IMR-90 (cell line): ENCODE measurements around the gene OR13C8. TPM values are rescaled to one million over a fixed set of nuclear protein-coding genes. Genes with fewer than 3 reads are reported as not detected.

Experiments used
- ATAC-seq: fragments of 200-7000 bp; cut with Tn5 transposase; 2 replicates; pipeline ENCODE4 v1.9.1; 2020; ENCODE audit warnings: low read depth, mild to moderate bottlenecking, moderate library complexity
- BruUV-seq: library from RNA; stranded (reverse); fragments of 400-500 nt; replicated peaks from 2 replicates; lab custom pipeline; 2021; lab: Mats Ljungman, UMichigan
- CTCF ChIA-PET: fragments of 300-600 bp; formaldehyde crosslinking; extraction: SDS; loops from one replicate; lab custom pipeline; 2021; ENCODE audit warnings: antibody characterized with exemption; lab: Yijun Ruan, JAX
- POLR2A ChIA-PET: fragments of 300-600 bp; sonication (Branson Sonifier 250); formaldehyde crosslinking; loops from one replicate; lab custom pipeline; 2022; ENCODE audit warnings: antibody characterized with exemption; ENCODE audit not compliant: unreplicated experiment; lab: Charles Lee
- DNase-seq: peaks from one replicate; pipeline ENCODE4 v3.0.0; 2013
- H2AFZ ChIP-seq: replicated peaks from 2 replicates; pipeline ENCODE3; 2013; ENCODE audit warnings: low read length, mild to moderate bottlenecking; ENCODE audit not compliant: poor library complexity
- H2AK5ac ChIP-seq: 2 replicates; pipeline ENCODE4 v1.6.1; 2013; ENCODE audit warnings: low read depth, low read length, inconsistent platforms
- H2AK9ac ChIP-seq: replicated peaks from 2 replicates; pipeline ENCODE3; 2013; ENCODE audit warnings: mild to moderate bottlenecking, low read depth, low read length, moderate library complexity; ENCODE audit not compliant: poor library complexity
- H2BK120ac ChIP-seq: 2 replicates; pipeline ENCODE4 v1.6.1; 2013; ENCODE audit warnings: low read depth, low read length, inconsistent platforms
- H2BK15ac ChIP-seq: 3 replicates; pipeline ENCODE4 v1.6.1; 2013; ENCODE audit warnings: low read depth, low read length, inconsistent platforms
- H2BK20ac ChIP-seq: 2 replicates; pipeline ENCODE4 v1.6.1; 2013; ENCODE audit warnings: low read depth, mild to moderate bottlenecking, inconsistent platforms, low read length, moderate library complexity
- H2BK5ac ChIP-seq: 2 replicates; pipeline ENCODE4 v1.6.1; 2013; ENCODE audit warnings: mild to moderate bottlenecking, low read depth, low read length, inconsistent platforms; ENCODE audit not compliant: poor library complexity, severe bottlenecking
- H3K14ac ChIP-seq: replicated peaks from 2 replicates; pipeline ENCODE4 v1.6.1; 2013; ENCODE audit warnings: low read depth, low read length, inconsistent platforms
- H3K18ac ChIP-seq: 2 replicates; pipeline ENCODE4 v1.6.1; 2013; ENCODE audit warnings: low read depth, low read length, control low read depth
- H3K23ac ChIP-seq: 2 replicates; pipeline ENCODE4 v1.6.1; 2013; ENCODE audit warnings: low read depth, low read length, inconsistent platforms
- H3K27ac ChIP-seq: 2 replicates; pipeline ENCODE4 v1.5.1; 2013; ENCODE audit warnings: mild to moderate bottlenecking, control low read depth, low read length; ENCODE audit not compliant: insufficient read depth
- H3K27me3 ChIP-seq: 2 replicates; pipeline ENCODE4 v1.6.1; 2013; ENCODE audit warnings: low read length; ENCODE audit not compliant: control insufficient read depth, insufficient read depth
- H3K36me3 ChIP-seq: 2 replicates; pipeline ENCODE4 v1.6.1; 2013; ENCODE audit warnings: low read length, mixed read lengths; ENCODE audit not compliant: control insufficient read depth, insufficient read depth
- H3K4ac ChIP-seq: 2 replicates; pipeline ENCODE4 v1.6.1; 2013; ENCODE audit warnings: low read depth, low read length, inconsistent platforms
- H3K4me1 ChIP-seq: 2 replicates; pipeline ENCODE4 v1.6.1; 2013; ENCODE audit warnings: low read length, mixed read lengths; ENCODE audit not compliant: control insufficient read depth, insufficient read depth
- H3K4me2 ChIP-seq: 2 replicates; pipeline ENCODE4 v1.6.1; 2013; ENCODE audit warnings: low read depth, mild to moderate bottlenecking, control low read depth, low read length, moderate library complexity
- H3K4me3 ChIP-seq: 2 replicates; pipeline ENCODE4 v1.5.1; 2013; ENCODE audit warnings: low read depth, mild to moderate bottlenecking, control low read depth, low read length, moderate library complexity; ENCODE audit not compliant: insufficient read depth
- H3K56ac ChIP-seq: 2 replicates; pipeline ENCODE4 v1.6.1; 2013; ENCODE audit warnings: low read length, inconsistent platforms; ENCODE audit not compliant: insufficient read depth; ENCODE audit errors: extremely low read depth
- H3K79me1 ChIP-seq, 2 experiments: 2 replicates each; pipeline ENCODE4 v1.6.1; 2013; ENCODE audit warnings: low read length in 2 of 2, inconsistent platforms in 1 of 2, low read depth in 1 of 2
- H3K9ac ChIP-seq: 2 replicates; pipeline ENCODE4 v1.6.1; 2013; ENCODE audit warnings: low read depth, low read length, control low read depth
- H3K9me1 ChIP-seq: 2 replicates; pipeline ENCODE4 v1.6.1; 2013; ENCODE audit warnings: low read length, inconsistent platforms; ENCODE audit not compliant: insufficient read depth
- H3K9me3 ChIP-seq: 2 replicates; pipeline ENCODE4 v1.6.1; 2013; ENCODE audit warnings: low read length; ENCODE audit not compliant: control insufficient read depth, insufficient read depth
- H4K20me1 ChIP-seq: 2 replicates; pipeline ENCODE4 v1.6.1; 2013; ENCODE audit warnings: low read length, inconsistent platforms; ENCODE audit not compliant: insufficient read depth
- H4K5ac ChIP-seq: 2 replicates; pipeline ENCODE4 v1.6.1; 2013; ENCODE audit warnings: mild to moderate bottlenecking, low read depth, low read length, control low read depth
- H4K8ac ChIP-seq, 2 experiments: 2 replicates each; pipeline ENCODE4 v1.6.1; 2013; ENCODE audit warnings: low read depth in 2 of 2, low read length in 2 of 2, control low read depth in 1 of 2, inconsistent platforms in 1 of 2
- H4K91ac ChIP-seq: 2 replicates; pipeline ENCODE4 v1.6.1; 2013; ENCODE audit warnings: low read depth, low read length, inconsistent platforms; ENCODE audit not compliant: insufficient read depth
- BHLHE40 ChIP-seq: fragments of 150-350 bp; IDR thresholded peaks from 2 replicates; pipeline ENCODE4 v1.6.1; 2016; ENCODE audit warnings: mild to moderate bottlenecking, low read depth, low read length
- CHD1 ChIP-seq: IDR thresholded peaks from 2 replicates; pipeline ENCODE4 v1.6.1; 2012; ENCODE audit warnings: low read depth, low read length, improper control_type of control experiment
- CTCF ChIP-seq: conservative IDR thresholded peaks from 2 replicates; pipeline ENCODE4 v1.5.1; 2012; ENCODE audit warnings: mild to moderate bottlenecking, low read depth, low read length, improper control_type of control experiment
- ELK1 ChIP-seq: fragments of 150-350 bp; IDR thresholded peaks from 2 replicates; pipeline ENCODE4 v1.6.1; 2016; ENCODE audit warnings: low read depth, mild to moderate bottlenecking, low read length, moderate library complexity, borderline replicate concordance
- FOS ChIP-seq: fragments of 150-350 bp; IDR thresholded peaks from 2 replicates; pipeline ENCODE4 v1.6.1; 2016; ENCODE audit warnings: low read depth, low read length
- NFE2L2 ChIP-seq: fragments of 150-350 bp; IDR thresholded peaks from 2 replicates; pipeline ENCODE4 v1.6.1; 2016; ENCODE audit warnings: low read depth, mild to moderate bottlenecking, low read length
- POLR2A ChIP-seq: IDR thresholded peaks from 2 replicates; pipeline ENCODE4 v1.6.1; 2012; ENCODE audit warnings: mild to moderate bottlenecking, low read depth, low read length
- RCOR1 ChIP-seq: IDR thresholded peaks from 2 replicates; pipeline ENCODE4 v1.6.1; 2012; ENCODE audit warnings: mild to moderate bottlenecking, low read length, improper control_type of control experiment; ENCODE audit not compliant: insufficient replicate concordance
- RFX5 ChIP-seq: IDR thresholded peaks from 2 replicates; pipeline ENCODE4 v1.8.0; 2012; ENCODE audit warnings: low read depth, mild to moderate bottlenecking, low read length, moderate library complexity
- SMC3 ChIP-seq: fragments of 150-350 bp; IDR thresholded peaks from 2 replicates; pipeline ENCODE4 v1.6.1; 2016; ENCODE audit warnings: low read depth, mild to moderate bottlenecking, antibody characterized with exemption, low read length, moderate library complexity
- WGBS, 2 experiments: methylation state at CpG; one replicate each; pipeline versions ENCODE4 v1.1.5 to v1.1.7; 2013; ENCODE audit warnings: missing lambda C conversion rate in 2 of 2; ENCODE audit not compliant: insufficient read length in 1 of 2; ENCODE audit errors: extremely low coverage in 2 of 2; 5-methylcytosine and 5-hydroxymethylcytosine counted together
- dilution Hi-C: fragments of 300-500 bp; cut with HindIII; formaldehyde crosslinking; loops from one replicate; pipeline ENCODE4 v1.14.3; 2018; ENCODE audit warnings: low sequenced_read_pairs; ENCODE audit not compliant: unreplicated experiment
- in situ Hi-C: fragments of 300-500 bp; cut with MboI; formaldehyde crosslinking; loops from 3 replicates; pipeline ENCODE4 v1.14.3; 2019; ENCODE audit warnings: low sequenced_read_pairs, inconsistent platforms, mixed read lengths
- intact Hi-C: fragments of 100-400 bp; cut with micrococcal nuclease; formaldehyde crosslinking; loops from 2 replicates; pipeline ENCODE4 v1.10.0; 2022
- polyA plus RNA-seq, 3 experiments: library from polyadenylated mRNA; depleted of rRNA; stranded (reverse); fragments of >200 nt; gene quantifications; 2 replicates each; pipeline ENCODE4 v1.2.3, GENCODE V29; 2012; ENCODE audit warnings: low replicate concordance in 1 of 3
- total RNA-seq: library from RNA; depleted of rRNA; stranded (reverse); fragments of >200 nt; gene quantifications from 2 replicates; pipeline ENCODE4 v1.2.3, GENCODE V29; 2012

Gene OR13C8
- total and polyA plus RNA-seq, 2 of the 4 experiments (the other 2 are of a cell fraction): not detected

GRCh38 chr9:104556830-104557634, 11.9 kb upstream of the OR13C8 start:
- no peak overlapping the region for H2BK120ac ChIP-seq
- intact Hi-C loops: no loop called here
- H3K4me1 ChIP-seq: no peaks in the 10 kb centered on the region
- H4K20me1 ChIP-seq: no peaks in the 10 kb centered on the region
- ChIA-PET POLR2A (no interaction called here), CTCF (no interaction called here)
- H2BK15ac ChIP-seq: no peak overlapping the region
- no peak overlapping the region for H3K4me3 ChIP-seq
- H2AFZ ChIP-seq: no peak overlapping the region
- H3K27me3 ChIP-seq: no peaks in the 10 kb centered on the region
- H3K9me3 ChIP-seq: peaks cover 3% of the 10 kb centered on the region; the same call in 1 of the 2 replicates
- H4K5ac ChIP-seq: no peak overlapping the region
- no peak overlapping the region for H3K4me2 ChIP-seq
- H3K9ac ChIP-seq: no peak overlapping the region
- no peak overlapping the region for H4K91ac ChIP-seq
- no peak overlapping the region for H3K18ac ChIP-seq
- H3K36me3 ChIP-seq: no peaks in the 10 kb centered on the region
- H4K8ac ChIP-seq: no peak overlapping the region
- dilution Hi-C loops: no loop called here
- in situ Hi-C loops: no loop called here
- H2AK9ac ChIP-seq: no peak overlapping the region
- H2BK20ac ChIP-seq: no peak overlapping the region
- no peak overlapping the region for H2BK5ac ChIP-seq
- no peak overlapping the region for H3K4ac ChIP-seq
- ATAC-seq: no peak
- H3K9me1 ChIP-seq: no peaks in the 10 kb centered on the region
- no peak overlapping the region for H3K14ac ChIP-seq
- no peaks in the 10 kb centered on the region for H3K79me1 ChIP-seq
- DNase-seq: no peak
- H3K56ac ChIP-seq: no peak overlapping the region
- WGBS, 2 experiments: 0% methylated on average over 2 of the region's 8 CpGs; no CpG with 5 or more reads in 1 of the 2 experiments
- TF ChIP-seq NFE2L2 (no peak), BHLHE40 (no peak), RCOR1 (no peak), SMC3 (no peak), FOS (no peak), RFX5 (no peak), ELK1 (no peak), CHD1 (no peak), CTCF (no peak), POLR2A (no peak)
- H3K23ac ChIP-seq: no peak overlapping the region
- no TSS peak for BruUV-seq
- H3K27ac ChIP-seq: no peak overlapping the region
- H2AK5ac ChIP-seq: no peak overlapping the region
